Measurements from ENCODE around the gene DDI2.

DNA sequence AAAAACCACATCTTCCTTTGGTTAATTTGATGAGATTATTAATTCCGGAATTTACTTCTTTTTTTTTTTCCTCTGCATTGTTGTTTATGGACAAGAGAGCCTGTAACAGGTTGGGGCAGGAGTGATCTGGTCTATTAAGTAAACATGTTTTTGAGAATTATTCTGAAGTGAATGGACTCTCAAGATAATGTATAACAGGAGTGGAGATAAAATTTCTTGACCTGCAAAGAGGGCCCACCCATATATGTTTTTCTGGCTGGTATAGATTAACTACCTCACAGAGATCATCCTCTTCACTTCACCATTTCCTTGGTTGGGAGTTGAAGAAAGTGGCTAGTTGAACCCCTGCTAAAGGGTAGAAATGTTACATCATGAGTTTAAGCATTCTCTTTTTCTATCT lies 10.7 kb downstream of the DDI2 start:
- TF ChIP-seq POLR2AphosphoS5 (IDR thresholded peaks at IDR 0.05), result no peak
- TF ChIP-seq, protein P1, sequence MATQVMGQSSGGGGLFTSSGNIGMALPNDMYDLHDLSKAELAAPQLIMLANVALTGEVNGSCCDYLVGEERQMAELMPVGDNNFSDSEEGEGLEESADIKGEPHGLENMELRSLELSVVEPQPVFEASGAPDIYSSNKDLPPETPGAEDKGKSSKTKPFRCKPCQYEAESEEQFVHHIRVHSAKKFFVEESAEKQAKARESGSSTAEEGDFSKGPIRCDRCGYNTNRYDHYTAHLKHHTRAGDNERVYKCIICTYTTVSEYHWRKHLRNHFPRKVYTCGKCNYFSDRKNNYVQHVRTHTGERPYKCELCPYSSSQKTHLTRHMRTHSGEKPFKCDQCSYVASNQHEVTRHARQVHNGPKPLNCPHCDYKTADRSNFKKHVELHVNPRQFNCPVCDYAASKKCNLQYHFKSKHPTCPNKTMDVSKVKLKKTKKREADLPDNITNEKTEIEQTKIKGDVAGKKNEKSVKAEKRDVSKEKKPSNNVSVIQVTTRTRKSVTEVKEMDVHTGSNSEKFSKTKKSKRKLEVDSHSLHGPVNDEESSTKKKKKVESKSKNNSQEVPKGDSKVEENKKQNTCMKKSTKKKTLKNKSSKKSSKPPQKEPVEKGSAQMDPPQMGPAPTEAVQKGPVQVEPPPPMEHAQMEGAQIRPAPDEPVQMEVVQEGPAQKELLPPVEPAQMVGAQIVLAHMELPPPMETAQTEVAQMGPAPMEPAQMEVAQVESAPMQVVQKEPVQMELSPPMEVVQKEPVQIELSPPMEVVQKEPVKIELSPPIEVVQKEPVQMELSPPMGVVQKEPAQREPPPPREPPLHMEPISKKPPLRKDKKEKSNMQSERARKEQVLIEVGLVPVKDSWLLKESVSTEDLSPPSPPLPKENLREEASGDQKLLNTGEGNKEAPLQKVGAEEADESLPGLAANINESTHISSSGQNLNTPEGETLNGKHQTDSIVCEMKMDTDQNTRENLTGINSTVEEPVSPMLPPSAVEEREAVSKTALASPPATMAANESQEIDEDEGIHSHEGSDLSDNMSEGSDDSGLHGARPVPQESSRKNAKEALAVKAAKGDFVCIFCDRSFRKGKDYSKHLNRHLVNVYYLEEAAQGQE (IDR thresholded peaks at IDR 0.05; ENCODE audit: borderline replicate concordance), result no peak
- TF ChIP-seq, protein P2, sequence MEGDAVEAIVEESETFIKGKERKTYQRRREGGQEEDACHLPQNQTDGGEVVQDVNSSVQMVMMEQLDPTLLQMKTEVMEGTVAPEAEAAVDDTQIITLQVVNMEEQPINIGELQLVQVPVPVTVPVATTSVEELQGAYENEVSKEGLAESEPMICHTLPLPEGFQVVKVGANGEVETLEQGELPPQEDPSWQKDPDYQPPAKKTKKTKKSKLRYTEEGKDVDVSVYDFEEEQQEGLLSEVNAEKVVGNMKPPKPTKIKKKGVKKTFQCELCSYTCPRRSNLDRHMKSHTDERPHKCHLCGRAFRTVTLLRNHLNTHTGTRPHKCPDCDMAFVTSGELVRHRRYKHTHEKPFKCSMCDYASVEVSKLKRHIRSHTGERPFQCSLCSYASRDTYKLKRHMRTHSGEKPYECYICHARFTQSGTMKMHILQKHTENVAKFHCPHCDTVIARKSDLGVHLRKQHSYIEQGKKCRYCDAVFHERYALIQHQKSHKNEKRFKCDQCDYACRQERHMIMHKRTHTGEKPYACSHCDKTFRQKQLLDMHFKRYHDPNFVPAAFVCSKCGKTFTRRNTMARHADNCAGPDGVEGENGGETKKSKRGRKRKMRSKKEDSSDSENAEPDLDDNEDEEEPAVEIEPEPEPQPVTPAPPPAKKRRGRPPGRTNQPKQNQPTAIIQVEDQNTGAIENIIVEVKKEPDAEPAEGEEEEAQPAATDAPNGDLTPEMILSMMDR (IDR thresholded peaks at IDR 0.05; ENCODE audit: poor library complexity, severe bottlenecking), result no peak
- no peak for TF ChIP-seq TAF1 (IDR thresholded peaks at IDR 0.05; ENCODE audit: low read depth)
- TF ChIP-seq RAD21 (conservative IDR thresholded peaks at IDR 0.05), result no peak

Measured in neural cell (in vitro differentiated cells).